ENCODE data around the gene SMAD9.

DNA sequence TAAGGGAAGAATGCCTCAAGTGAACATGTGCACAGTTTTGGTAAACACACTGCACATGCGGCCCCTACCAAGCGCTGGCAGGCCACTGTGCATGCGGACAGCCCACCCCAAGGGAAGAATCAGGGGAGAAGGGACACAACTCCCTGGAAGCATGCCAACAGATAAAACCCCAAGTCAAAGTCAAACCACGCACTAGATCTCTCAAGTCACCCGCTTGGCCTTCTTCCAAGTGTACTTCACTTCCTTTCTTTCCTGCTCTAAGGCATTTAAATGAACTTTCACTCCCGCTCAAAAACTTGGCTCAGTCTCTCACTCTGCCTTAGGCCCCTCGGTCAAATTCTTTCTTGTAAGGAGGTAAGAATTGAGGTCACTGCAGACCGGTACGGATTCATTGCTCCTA is 105.6 kb downstream of the SMAD9 start:
- no peak for TF ChIP-seq YY1 (IDR thresholded peaks at IDR 0.05; ENCODE audit: low read depth)
- no peak for TF ChIP-seq GABPA (IDR thresholded peaks at IDR 0.05; ENCODE audit: low read depth)
- TF ChIP-seq, protein P1, sequence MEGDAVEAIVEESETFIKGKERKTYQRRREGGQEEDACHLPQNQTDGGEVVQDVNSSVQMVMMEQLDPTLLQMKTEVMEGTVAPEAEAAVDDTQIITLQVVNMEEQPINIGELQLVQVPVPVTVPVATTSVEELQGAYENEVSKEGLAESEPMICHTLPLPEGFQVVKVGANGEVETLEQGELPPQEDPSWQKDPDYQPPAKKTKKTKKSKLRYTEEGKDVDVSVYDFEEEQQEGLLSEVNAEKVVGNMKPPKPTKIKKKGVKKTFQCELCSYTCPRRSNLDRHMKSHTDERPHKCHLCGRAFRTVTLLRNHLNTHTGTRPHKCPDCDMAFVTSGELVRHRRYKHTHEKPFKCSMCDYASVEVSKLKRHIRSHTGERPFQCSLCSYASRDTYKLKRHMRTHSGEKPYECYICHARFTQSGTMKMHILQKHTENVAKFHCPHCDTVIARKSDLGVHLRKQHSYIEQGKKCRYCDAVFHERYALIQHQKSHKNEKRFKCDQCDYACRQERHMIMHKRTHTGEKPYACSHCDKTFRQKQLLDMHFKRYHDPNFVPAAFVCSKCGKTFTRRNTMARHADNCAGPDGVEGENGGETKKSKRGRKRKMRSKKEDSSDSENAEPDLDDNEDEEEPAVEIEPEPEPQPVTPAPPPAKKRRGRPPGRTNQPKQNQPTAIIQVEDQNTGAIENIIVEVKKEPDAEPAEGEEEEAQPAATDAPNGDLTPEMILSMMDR (IDR thresholded peaks at IDR 0.05): no peak
- TF ChIP-seq, protein P2, sequence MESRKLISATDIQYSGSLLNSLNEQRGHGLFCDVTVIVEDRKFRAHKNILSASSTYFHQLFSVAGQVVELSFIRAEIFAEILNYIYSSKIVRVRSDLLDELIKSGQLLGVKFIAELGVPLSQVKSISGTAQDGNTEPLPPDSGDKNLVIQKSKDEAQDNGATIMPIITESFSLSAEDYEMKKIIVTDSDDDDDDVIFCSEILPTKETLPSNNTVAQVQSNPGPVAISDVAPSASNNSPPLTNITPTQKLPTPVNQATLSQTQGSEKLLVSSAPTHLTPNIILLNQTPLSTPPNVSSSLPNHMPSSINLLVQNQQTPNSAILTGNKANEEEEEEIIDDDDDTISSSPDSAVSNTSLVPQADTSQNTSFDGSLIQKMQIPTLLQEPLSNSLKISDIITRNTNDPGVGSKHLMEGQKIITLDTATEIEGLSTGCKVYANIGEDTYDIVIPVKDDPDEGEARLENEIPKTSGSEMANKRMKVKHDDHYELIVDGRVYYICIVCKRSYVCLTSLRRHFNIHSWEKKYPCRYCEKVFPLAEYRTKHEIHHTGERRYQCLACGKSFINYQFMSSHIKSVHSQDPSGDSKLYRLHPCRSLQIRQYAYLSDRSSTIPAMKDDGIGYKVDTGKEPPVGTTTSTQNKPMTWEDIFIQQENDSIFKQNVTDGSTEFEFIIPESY (IDR thresholded peaks at IDR 0.05; ENCODE audit: borderline replicate concordance, low read depth): no peak
- TF ChIP-seq MXI1 (IDR thresholded peaks at IDR 0.05; ENCODE audit: low read depth, low read length): no peak
- no peak for TF ChIP-seq MEF2A (IDR thresholded peaks at IDR 0.05; ENCODE audit: borderline replicate concordance, low read depth)
